M059J (cell line): ENCODE data around the gene HSD17B14. TPM values are rescaled to one million over a fixed set of nuclear protein-coding genes. Genes with fewer than 3 reads are reported as not detected.
"Not testable (repeated sequence)": the region's sequence is repeated elsewhere in the genome, so short reads cannot be mapped to it uniquely, and the experiment has no call there.

Source experiments
- DNase-seq: peaks from one replicate; pipeline ENCODE4 v3.0.0-alpha.2; 2012; ENCODE audit warnings: low read depth
- total RNA-seq: library from RNA; depleted of rRNA; stranded (reverse); fragments of >200 nt; shearing (Covaris generic); gene quantifications from 2 replicates; pipeline ENCODE4 v1.2.3, GENCODE V29; 2014; rRNA removed

Gene HSD17B14
- total RNA-seq = 20.9 and 22.7 TPM in 2 replicates

DNA sequence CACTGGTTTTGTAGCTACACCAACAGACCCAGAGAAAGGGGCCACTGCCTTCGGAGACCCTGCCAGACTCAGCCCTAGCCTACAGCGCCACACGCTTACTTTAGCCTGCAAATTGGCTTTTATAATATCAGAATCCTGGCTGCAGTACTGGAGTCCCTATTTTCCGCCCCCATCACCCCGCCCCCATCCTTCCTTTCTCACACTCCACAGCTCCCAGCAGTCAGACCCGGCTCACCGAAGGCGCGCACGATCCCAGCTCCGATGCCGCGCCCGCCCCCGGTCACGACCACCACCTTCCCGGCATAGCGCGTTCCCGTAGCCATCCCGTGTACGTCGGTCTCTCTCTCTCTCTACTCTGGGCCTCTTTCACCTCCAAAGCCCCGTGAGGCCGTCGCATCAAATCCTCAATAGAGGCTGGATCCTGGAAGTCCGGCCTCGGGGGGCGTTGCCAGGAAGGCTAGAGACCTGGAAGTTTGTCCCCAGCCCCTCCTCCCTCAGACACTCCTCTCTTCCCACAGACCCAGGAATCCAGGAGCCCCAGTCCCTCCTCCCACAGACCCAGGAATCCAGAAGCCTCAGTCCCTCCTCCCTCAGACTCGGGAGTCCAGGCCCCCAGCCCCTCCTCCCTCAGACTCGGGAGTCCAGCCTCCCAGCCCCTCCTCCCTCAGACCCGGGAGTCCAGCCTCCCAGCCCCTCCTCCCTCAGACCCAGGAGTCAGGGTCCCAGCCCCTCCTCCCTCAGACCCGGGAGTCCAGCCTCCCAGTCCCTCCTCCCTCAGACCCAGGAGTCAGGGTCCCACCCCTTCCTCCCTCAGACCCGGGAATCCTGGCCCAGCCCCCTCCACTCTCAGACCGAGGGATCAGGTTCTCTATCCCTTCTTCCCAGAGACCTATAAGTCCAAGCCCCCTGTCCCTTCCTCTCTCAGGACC lies at the start of gene HSD17B14:
HSD17B14 (minus strand) TSS at position 403 of the 929 bp plus-strand sequence; CDS start at position 323, 80 bp downstream.
- DNase-seq = peak; percentile 80

DNA sequence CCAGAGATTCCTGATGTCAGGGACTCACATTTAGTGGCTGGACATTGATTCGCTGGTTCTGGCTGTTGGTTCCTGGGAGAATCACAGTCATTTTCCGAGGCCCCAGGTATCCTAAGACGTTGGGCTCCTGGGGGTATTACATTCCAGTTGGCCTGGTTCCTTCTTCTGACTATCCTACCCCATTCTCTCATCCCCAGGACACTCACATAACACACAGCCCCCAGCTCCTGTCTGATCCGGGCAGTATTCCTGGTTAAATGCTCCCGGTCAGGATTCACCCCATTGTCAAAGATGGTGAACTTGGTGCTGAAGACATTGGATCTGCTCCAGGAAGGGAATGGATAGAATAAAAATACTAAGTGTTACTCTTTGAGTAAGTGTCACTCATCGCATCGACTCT lies 47.4 kb upstream of the HSD17B14 start:
- no peak for DNase-seq

DNA sequence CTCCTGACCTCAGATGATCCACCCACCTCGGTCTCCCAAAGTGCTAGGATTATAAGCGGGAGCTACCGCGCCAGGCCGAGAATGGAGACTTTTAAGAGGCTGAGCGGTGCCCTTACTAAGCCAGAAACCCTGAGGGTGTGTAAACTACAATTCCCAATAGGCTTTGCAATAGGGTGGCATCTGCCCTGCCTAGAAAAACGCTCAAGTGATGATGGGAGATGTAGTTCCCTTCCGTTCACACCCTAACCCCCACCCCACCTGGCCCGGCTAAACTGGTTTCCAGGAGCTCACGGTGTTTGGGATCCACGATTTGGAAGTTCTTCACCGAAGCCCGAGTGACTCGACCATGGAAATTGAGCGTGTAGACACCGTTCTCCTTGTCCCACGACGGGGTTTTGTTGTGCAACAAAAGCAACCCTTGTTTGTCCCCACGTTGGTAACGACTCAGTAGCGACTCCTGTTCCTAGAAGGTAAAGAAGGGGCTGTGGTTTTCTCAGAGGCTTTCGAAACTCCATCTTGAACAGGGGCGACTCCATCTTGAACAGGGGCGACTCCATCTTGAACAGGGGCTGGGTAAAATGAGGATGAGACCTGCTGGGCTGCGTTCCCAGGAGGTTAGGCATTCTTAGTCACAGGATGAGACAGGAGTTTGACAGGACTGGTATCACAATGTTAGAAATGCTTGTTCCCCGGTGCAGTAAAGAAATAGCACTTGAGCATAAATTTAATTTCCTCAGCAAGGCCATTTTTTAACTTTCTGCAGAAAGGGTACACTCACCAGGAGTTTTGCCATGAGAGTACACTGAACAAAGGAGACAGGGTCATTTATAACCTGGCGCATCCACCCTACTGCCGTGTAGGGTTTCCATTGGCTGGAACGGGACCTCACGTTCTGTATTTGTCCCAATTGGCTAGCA lies 45.7 kb upstream of the HSD17B14 start:
- no peak for DNase-seq

DNA sequence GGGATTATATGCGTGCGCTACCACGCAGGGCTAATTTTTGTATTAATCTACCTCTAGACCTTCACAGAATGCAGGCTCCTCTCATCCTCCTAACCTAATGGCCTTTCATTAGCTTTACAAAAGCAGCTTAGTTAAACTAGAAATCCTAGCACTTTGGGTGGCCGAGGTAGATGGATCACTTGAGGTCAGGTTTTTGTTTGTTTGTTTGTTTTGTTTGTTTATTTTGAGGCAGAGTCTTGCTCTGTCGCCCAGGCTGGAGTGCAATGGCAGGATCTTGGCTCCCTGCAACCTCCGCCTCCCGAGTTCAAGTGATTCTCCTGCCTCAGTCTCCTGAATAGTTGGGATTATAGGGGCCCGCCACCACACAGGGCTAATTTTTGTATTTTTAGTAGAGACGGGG lies 43.4 kb upstream of the HSD17B14 start:
- DNase-seq = not testable (repeated sequence)

DNA sequence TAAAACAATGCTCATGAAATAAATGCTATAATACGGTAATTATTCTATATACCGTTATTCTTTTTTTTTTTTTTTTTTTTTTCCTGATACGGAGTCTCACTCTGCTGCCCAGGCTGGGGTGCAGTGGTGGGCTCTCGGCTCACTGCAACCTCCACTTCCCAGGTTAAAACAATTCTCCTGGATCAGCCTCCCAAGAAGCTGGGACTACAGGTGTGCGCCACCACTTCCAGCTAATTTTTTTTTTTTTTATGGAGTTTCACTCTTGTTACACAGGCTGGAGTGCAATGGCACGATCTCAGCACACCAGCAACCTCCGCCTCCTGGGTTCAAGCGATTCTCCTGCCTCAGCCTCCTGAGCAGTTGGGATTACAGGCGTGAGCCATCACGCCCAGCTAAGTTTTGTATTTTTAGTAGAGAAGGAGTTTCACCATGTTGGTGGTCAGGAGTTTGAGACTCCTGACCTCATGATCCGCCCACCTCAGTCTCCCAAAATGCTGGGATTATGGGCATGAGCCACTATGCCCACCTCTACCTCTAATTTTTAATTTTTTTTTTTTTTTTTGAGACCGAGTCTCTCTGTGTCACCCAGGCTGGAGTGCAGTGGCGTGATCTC lies 42.8 kb upstream of the HSD17B14 start:
- DNase-seq = no peak

DNA sequence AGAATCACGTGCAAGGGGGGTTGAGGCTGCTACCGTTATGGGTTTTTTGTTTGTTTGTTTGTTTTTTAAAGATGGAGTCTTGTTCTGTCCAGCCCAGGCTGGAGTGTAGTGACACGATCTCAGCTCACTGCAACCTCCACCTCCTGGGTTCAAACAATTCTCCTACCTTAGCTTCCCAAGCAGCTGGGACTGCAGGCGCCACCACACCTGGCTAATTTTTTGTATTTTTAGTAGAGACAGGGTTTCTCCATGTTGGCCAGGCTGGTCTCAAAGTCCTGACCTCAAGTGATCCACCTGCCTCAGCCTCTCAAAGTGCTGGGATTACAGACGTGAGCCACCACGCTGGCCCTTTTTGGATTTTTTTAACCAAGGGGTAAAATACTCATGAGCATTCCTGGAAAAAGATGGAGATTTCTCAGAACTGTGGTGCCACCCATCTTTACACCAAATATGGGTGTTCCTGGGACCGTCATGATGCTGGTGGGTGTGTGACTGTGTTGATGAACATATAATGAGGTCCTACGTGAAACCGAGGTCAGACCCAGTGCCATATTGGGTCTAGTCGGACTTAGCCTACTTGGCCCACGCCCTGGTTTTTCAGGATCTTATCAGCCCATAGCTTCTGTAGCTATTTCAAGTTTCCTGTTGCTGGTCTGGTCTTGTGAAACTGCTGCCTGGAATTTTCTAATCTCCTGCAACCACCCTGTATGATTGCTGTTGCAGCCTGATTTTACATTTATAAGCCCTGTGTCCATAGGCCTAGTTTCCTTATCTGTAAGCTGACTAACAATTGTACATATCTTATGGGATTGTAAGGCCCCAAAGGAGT lies 42.1 kb upstream of the HSD17B14 start:
- DNase-seq = peak; percentile 39

DNA sequence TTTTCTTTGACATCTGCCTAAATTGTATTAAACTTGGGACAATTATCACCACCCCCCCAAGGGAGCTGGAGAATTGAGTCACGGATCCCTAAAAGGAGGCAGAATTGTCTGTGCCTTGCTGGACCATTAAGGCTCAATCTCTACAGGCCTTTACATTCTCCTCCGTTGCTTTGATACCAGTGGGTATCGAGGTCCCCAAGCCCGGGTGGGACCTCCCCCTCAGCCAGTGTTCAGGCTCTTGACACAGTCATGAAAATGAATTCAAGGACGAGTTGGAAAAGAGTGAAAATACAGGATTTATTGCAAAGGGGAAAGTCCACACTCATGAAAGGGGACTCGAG lies 41.5 kb upstream of the HSD17B14 start:
- no peak for DNase-seq

DNA sequence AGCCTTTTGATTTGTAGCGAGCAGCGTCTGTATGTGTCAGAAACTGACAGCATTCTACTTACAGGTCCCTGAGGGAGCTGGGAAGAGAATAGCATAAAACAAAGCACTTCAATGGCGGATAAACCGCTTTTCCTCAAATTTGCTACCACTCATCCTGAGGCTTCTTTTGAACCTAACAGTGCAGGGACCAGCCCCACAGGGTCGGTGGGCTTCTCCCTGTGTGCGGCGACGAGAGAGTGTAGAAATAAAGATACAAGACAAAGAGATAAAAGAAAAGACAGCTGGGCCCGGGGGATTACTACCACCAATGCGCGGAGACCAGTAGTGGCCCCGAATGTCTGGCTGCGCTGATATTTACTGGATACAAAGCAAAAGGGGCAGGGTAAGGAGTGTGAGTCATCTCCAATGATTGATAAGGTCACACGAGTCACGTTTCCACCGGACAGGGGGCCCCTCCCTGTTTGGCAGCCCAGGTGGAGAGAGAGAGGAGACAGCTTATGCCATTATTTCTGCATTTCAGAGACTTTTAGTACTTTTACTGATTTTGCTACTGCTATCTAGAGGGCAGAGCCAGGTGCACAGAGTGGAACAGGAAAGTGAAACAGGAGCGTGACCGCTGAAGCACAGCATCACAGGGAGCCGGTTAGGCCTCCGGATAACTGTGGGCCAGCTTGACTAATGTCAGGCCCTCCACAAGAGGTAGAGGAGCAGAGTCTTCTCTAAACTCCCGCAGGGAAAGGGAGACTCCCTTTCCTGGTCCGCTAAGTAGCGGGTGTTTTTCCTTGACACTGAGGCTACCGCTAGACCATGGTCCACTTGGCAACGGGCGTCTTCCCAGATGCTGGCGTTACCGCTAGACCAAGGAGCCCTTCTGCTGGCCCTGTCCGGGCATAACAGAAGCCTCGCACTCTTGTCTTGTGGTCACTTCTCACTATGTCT lies 40.0 kb upstream of the HSD17B14 start:
- peak; percentile 55 for DNase-seq

DNA sequence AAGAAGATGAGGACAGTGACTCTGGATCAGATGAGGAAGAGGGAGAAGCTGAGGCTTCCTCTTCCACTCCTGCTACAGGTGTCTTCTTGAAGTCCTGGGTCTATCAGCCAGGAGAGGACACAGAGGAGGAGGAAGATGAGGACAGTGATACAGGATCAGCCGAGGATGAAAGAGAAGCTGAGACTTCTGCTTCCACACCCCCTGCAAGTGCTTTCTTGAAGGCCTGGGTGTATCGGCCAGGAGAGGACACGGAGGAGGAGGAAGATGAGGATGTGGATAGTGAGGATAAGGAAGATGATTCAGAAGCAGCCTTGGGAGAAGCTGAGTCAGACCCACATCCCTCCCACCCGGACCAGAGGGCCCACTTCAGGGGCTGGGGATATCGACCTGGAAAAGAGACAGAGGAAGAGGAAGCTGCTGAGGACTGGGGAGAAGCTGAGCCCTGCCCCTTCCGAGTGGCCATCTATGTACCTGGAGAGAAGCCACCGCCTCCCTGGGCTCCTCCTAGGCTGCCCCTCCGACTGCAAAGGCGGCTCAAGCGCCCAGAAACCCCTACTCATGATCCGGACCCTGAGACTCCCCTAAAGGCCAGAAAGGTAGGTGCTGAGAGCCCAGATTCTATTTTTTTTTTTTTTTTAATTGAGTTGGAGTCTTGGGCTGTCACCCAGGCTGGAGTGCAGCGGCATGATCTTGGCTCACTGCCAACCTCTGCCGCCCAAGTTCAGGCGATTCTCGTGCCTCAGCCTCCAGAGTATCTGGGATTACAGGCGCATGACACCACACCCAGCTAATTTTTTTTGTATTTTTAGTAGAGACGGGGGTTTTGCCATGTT lies 38.2 kb upstream of the HSD17B14 start:
- DNase-seq = peak; percentile 81

DNA sequence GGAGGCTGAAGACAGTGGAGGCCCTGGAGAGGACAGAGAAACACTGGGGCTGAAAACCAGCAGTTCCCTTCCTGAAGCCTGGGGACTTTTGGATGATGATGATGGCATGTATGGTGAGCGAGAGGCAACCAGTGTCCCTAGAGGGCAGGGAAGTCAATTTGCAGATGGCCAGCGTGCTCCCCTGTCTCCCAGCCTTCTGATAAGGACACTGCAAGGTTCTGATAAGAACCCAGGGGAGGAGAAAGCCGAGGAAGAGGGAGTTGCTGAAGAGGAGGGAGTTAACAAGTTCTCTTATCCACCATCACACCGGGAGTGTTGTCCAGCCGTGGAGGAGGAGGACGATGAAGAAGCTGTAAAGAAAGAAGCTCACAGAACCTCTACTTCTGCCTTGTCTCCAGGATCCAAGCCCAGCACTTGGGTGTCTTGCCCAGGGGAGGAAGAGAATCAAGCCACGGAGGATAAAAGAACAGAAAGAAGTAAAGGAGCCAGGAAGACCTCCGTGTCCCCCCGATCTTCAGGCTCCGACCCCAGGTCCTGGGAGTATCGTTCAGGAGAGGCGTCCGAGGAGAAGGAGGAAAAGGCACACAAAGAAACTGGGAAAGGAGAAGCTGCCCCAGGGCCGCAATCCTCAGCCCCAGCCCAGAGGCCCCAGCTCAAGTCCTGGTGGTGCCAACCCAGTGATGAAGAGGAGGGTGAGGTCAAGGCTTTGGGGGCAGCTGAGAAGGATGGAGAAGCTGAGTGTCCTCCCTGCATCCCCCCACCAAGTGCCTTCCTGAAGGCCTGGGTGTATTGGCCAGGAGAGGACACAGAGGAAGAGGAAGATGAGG lies 37.4 kb upstream of the HSD17B14 start:
- DNase-seq = no peak

DNA sequence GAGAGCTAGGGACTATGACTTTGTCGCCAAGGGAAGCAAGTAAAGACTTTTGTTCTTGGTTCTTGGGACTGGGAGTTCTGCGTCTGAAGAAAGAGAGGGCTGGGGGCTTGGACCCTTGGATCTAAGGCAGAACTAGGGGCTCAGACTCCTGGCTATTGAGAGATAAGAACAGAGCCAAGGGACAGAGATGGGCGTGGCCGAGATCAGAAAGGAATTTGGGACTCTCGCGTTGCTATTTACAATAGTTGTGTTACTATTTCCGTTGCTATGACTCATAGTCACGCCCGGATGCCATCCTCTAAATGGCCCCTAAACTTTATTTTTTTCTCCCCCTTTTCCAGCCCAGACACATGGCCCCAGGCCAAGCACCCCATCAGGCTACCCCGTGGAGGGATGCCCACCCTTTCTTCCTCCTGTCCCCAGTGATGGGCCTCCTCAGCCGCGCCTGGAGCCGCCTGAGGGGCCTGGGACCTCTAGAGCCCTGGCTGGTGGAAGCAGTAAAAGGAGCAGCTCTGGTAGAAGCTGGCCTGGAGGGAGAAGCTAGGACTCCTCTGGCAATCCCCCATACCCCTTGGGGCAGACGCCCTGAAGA lies 36.7 kb upstream of the HSD17B14 start:
- peak; percentile 97 for DNase-seq

DNA sequence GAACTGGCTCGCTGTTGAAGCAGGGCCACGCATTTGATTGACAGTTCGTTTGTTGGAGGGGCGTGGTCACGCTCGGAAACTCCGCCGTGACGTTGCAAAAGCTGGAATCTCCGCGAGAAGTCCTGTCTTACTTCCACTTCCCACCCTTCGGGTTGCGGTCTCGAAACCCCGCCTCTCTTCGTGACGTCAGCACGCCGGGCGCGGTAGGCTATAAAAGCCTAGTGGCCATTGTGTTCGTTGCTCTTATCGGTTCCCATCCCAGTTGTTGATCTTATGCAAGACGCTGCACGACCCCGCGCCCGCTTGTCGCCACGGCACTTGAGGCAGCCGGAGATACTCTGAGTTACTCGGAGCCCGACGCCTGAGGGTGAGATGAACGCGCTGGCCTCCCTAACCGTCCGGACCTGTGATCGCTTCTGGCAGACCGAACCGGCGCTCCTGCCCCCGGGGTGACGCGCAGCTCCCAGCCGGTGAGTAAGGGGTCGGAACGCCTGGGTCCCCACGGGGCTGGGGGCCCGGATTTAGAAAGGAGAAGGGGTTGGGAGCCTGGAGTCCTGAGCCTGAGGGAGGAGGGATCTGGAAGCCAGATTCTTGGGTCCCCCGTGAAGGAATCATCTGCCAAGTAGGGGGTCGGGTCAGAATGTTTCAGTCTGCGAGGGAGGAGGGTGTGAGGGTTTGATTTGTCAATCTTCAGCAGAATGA lies 36.0 kb upstream of the HSD17B14 start, which contains the start of gene PPP1R15A:
PPP1R15A (plus strand) TSS at position 240 of the 702 bp plus-strand sequence. CDS start 813 bp downstream, outside the sequence.
- DNase-seq = peak; percentile 96

DNA sequence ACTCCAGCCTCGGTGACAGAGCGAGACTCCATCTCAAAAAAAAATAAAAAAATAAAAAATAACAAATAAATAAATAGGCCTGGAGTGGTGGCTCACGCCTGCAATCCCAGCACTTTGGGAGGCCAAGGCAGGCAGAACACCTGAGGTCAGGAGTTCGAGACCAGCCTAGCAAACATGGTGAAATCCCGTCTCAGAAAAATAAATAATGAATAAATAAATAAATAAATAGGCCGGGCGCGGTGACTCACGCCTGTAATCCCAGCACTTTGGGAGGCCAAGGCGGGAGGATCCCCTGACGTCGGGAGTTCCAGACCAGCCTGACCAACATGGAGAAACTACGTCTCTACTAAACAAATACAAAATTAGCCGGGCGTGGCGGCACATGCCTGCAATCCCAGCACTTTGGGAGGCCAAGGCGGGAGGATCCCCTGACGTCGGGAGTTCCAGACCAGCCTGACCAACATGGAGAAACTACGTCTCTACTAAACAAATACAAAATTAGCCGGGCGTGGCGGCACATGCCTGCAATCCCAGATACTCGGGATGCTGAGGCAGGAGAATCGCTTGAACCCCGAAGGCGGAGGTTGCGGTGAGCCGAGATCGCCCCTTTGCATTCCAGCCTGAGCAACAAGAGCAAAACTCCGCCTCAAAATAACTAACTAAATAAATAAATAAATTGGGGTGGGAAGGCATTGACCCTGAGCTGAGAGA lies 35.3 kb upstream of the HSD17B14 start:
- DNase-seq = not testable (repeated sequence)

DNA sequence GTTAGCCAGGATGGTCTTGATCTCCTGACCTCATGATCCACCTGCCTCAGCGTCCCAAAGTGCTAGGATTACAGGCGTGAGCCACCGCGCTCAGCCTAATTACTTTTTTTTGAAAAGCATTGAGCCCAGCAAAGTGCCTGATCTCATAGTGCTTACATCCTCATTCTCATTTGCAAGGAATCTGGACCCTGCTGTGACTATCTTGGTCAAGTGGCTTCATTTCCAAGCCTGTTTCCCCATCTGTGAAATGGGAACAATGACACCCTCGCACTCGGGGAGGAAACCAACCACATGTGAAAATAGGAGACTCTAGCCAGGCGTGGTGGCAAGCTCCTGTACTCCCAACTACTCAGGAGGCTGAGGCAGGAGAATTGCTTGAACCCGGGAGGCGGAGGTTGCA lies 33.8 kb upstream of the HSD17B14 start:
- DNase-seq = no peak

DNA sequence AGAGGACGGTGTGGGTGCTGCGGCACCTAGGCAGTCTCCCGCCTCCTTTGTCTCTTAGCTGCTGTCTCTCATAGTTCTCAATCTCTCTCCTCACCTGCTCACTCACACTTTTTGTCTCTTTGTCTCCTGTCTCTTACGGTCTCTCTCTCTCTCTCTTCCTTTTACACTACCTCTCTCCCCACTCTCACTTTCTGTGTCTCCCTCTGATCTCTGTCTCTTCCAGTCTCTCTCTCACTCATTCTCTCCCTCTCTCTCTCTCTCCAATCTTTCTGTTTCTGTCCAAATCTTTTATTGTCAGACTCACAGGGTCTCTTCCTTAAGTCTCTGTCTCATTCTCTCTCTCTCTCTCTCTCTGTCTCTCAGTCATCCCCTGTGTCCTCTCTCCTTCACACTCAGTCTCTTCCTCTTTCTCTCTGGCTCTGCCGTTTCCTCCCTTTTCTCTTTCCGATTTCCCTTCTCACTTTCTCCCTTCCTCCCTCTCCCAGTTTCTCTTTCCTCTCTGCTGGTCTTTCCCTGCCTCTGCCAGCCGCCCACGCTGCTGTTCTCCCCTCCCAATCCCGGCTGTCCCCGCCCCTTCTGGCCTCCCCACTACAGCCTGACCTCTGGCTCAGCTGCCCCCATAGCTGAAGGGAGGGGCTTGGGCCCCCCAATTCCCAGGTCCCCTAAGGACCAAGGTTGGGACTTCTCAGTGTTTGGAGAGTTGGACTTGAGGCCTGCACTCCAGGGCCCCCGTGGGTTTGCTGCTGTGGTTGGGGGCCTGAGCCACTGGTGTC lies 32.0 kb upstream of the HSD17B14 start, which contains the start of gene PLEKHA4:
PLEKHA4 (minus strand) TSS at position 504 of the 773 bp plus-strand sequence. CDS start 997 bp downstream, outside the sequence.
- peak; percentile 60 for DNase-seq
